CD1c-positive myeloid dendritic cell (primary cell): ENCODE measurements around the gene EFEMP2.
A peak's percentile ranks its signal among the peaks of the same experiment; 100 is the strongest.

Experiments used
- DNase-seq: peaks from one replicate; pipeline ENCODE4 v3.0.0-alpha.2; 2016; ENCODE audit errors: extremely low spot score

The EFEMP2 gene

DNA sequence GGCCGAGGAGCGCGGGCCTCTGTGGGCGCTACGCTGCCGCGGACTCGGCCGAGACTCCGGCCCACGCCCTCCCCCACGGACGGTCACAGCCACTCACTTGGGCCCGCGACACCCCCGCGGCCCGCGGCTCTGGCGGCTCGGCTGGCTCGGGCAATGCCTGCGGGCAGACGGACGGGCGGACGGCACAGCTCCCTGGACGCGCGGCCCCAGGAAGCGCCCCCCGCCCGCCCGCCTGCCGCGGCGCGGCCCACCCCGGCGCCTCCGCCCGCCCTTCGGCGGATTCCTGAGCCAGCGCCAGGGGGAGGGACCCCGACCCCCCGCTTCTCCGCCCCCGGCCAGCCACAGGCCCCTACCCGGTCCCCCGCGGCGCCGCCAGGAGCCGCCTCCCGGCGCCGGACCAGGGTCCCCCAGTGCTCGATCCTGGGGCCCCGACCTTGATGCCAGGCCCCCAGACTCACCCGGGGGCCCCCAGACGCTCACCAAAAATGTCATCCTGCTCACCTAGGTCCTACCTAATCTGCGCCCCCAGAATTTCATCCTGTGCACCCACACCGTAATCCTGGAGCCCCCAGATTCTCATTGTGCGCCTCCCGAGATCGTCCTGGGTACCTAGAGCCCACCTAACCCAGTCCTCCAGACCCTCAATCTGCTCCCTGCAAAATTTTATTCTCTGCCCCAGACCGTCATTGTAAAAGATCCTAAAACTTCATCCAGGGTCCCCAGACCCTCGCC lies at the start of gene EFEMP2:
TSS of gene EFEMP2 (minus strand) at position 215 of the 732 bp plus-strand sequence. CDS start 446 bp downstream, outside the sequence.
- no peak for DNase-seq

DNA sequence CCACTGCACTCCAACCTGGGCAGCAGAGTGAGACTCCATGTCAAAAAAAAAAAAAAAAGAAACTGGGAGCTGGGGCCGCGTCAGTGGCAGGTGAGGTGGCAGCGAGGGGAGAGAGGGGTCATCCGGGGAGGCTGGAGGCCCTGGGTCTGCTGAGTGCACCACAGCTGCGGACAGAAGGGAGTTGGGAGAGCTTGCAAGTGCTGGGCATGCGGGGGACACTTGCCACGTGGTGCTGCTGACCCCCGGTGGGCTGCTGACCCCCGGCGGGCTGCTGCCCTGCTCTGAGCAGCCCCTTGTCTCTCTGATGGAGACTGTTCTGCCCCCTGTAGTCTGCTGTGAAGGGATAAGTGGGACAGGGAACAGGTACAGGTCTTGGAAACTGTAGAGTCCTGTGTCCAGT lies 49.3 kb upstream of the EFEMP2 start:
- DNase-seq = no peak

DNA sequence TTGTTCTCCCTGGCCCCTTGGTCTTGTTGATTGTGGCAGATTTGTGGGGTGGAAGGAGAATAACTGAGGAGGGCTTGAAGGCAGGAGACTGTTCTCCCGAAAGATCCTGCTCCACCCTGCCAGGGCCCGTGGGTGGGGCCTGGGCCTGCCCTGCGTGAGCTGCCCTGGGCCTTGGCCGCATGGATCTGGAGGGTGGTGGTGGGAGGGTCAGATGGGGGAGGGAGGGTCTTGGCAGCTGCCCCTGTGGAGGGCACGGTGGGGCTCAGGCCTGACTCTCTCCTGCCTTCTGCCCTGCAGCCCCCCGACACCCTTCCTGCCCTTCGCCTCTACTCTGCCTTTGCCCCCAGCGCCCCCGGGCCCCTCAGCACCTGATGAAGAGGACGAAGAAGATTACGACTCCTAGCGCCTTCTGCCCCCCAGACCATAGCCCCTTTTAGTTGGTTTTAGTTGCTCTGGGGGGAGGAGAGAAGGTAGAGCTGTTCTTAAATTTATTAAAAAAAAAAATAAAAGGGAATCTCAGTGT lies 48.5 kb upstream of the EFEMP2 start:
- DNase-seq = no peak

DNA sequence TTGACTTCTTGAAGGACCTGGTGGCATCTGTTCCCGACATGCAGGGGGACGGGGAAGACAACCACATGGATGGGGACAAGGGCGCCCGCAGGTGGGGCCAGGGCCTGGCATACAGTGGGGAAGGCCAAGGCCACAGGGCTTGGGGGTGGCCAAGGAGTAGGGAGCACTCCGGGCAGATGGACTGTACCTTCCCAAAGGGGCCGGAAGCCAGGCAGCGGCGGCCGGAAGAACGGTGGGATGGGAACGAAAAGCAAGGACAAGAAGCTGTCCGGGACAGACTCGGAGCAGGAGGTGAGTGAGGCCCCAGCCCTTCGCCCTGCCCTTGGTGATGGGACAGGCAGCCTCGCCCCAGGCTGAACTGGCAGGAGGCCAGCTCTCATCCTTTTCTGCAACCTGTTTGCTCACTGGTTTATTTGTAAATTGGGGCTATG lies 47.8 kb upstream of the EFEMP2 start:
- DNase-seq = no peak

DNA sequence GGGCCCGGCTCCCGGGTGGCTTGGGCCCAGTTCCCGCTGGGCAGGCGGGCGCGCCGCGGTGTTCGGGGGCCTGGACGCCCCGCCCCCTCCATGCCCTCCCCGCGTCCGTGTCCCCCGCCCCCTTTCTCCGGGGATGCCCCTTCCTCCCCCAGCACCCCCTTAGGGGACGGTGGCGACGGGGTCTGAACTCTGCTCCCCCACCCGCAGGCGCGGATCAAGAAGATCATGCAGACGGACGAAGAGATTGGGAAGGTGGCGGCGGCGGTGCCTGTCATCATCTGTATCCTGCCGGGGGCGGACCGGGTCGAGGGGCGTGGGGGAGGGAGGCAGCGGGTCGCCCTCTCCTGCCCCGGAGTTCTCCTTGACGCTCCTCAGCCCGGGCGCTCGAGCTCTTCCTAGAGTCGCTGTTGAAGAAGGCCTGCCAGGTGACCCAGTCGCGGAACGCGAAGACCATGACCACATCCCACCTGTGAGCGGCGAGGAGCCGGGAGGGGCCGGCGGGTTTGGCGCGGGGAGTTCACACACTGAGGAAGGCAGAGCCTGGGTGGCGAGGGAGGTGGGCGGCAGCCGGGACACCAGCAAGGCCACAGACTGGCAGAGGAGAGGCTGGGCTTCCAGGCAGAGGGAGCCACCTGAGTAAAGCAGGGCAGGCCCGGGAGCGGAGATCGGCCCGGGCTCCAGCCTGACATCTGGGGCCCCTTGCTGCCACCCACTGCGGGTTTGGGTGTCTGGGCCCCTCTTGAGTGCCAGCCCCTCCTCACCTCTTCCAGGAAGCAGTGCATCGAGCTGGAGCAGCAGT lies 47.2 kb upstream of the EFEMP2 start:
- peak; percentile 48 for DNase-seq

DNA sequence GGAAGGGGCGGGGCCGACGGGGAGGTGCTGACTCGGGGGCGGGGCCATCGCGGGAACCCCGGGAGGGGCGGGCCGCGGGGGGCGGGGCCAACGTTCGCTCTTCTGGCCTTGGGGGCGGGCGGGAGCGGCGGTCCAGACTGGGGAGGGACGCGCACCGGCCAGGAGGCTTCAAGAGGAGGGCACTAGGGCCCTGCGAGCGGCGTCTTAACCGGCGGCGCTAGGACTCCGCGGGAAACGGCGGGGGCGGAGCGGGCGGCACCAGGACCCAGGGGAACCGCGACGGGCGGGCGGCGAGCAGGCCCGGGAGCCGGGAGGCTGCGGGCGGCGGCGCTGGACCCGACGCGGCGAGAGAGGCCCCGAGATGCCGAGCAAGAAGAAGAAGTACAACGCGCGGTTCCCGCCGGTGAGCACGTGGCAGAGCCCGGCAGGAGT lies 46.6 kb upstream of the EFEMP2 start, which contains the start of gene DRAP1:
TSS of gene DRAP1 (plus strand) at position 286 of the 432 bp plus-strand sequence. CDS start at position 362, 76 bp downstream.
- peak; percentile 99 for DNase-seq

DNA sequence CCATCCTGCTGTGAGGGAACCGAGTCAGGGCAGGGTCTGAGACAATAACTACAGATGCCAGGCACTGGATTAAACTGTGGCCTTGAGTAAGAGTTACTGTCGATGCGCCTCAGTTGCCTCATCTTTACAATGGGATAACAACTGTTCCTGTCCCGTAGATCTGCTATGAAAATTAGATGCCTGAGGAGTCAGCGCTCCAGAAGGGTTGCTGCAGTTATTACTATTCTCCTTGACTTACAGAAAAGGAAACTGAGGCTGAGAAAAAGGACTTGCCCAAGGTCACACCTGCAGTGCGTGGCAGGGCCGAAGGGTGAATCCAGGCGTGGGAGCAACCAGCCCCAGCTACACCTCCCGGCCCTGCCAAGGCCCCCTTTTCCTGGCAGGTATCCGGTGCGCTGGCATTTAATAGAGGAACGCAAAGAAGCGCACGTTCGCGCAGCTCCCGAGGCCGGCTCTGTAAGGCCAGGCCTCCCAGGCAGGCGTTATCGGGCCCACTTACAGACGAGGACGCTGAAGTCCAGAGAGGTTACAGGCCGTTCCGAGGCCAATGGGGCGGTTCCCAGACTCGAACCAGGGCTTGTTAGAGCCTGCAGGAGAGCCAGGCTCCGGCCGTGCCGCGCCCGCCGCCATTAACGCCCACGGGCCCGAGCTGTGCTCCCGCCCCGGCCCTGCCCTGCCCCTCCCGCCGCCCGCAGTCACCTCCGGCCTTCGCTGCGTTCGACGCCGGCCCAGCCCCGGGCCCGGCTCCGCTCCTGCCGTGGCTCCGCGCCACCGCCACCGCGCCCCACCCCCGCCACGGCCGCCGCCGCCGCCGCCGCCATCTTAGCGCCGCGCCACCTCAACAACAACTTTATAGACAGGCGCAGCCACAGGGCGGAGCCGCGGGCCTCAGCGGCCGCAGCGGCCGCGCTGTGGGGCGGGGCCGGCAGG lies 45.9 kb upstream of the EFEMP2 start, which contains the start of gene C11orf68:
TSS of gene C11orf68 (minus strand) at position 852 of the 930 bp plus-strand sequence. CDS start at position 821, 31 bp downstream.
- DNase-seq = no peak

DNA sequence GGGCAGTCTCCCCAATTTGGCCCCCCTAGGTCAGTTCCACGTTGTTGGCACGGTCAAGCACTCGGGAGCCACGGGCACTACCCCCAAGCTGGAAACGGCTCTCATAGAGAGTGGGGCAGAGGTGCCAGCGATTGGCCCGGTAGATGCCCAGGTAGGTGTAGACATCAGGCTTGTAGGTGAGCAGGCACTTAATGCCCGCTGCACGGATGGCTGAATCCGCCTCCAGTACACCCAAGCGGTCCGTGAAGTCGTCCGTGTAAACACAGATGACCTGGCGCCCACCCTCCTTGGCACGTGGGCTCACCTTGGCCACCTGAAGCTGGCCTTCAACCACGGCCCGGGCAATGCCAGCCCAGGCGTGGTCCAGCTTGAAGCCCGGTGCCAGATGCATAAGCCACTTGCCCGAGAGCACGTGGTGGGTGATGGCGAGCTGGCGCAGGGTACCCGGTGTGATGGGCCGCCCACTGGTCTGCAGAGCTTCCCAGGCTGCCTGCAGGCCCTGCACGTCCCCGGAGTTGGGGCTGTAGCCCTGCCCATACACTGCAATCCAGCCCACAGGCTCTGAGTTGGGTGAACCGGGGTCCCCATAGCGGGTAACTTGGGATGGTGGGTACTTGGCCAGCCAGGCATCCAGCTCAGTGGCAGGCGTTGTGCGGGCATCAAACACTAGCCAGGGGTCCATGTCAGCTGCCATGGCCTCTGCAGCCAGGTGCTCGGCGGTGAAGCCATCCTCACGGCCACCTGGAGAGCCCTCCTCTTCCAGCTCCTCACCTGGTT lies 45.0 kb upstream of the EFEMP2 start:
- DNase-seq = no peak

DNA sequence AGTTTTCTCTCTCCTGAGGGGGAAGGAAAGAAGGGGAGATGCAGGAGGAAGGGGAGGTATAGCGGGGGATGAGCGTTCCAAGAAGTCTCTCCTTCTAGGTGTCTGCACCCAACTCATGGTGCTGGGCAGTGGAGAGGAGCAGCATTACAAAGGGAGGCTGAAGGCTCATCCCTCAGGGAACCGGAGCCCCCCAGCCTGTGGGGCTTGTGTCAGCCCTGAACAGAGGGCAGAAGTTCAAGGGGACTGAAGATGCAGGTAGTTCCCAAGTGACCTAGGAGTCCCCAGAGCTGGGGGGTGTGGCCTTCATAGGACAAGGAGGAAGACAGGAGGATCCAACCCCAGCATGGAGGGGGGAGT lies 44.5 kb upstream of the EFEMP2 start:
- no peak for DNase-seq

DNA sequence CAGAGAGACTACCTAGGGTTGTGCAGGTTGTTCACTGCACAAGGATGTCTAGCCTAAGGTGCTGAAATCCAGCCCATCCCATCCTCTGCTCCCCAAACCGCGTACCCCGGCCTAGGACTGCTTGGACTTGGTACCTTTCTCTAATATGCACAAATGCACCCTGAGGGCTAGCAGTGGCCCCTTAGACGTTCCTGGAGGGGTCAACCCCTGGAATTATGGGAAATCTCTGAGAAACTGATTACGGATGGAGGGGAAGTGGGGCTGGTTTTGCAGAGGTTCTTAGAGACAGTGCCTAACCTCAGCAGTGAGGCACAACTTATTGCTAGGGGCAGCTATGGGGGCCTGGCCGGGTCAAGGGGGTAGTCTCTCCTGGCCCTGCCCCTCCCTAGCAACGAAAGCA lies 43.8 kb upstream of the EFEMP2 start:
- no peak for DNase-seq

DNA sequence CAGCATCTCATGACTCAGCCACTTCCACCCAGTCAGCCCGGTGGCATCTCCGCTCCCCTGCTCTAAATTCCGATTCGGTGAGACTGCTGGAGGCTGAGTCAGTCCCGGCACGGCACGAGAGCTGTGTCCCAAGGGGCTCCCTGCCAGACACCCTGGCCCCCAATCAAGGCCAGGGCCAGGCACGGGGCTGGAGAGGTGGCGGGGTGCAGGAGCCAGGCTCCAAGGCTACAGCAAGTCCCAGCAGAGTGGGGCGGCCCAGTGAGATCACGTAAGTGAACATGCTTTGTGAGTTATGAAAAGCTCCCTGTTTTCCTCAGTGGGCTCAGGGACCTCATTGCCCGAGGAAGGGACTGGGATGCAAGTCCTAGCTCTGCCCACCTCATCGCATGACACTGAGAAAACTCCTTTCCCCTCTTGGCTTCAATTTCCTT lies 43.2 kb upstream of the EFEMP2 start:
- DNase-seq = peak; percentile 47

DNA sequence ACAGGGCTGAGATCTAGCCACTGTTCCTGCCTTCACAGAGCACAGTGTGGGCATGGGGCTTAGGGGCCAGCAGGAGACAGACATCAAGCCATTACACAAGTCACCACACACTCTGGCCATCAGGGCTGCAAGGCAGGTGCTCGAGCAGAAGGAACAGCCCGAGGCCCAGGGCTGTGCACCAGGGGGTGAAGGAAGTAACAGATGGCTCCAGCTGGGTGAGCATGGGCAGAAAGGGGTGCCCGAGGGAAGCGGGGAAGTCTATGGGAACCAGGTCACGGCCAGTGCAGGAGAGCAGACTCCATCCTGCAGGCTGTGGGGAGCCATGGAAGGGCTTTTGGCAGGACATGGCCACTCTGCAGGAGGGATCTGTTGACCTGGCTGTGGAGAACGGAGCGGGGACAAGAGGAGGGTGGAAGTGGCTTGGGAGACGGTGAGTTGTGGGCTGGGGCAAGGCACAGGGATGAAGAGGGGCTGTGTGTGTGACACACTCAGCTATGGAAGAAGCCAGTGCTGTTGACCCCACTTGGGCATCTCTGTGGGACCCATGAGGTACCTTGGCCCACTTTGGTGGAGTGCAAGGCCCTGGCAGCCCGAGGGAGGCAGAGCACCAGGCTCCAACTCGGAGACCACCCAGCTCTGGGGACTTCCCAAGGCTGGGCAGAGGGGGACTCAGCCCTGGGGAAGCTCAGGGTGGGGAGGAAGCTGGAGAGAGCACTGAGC lies 42.7 kb upstream of the EFEMP2 start:
- no peak for DNase-seq

DNA sequence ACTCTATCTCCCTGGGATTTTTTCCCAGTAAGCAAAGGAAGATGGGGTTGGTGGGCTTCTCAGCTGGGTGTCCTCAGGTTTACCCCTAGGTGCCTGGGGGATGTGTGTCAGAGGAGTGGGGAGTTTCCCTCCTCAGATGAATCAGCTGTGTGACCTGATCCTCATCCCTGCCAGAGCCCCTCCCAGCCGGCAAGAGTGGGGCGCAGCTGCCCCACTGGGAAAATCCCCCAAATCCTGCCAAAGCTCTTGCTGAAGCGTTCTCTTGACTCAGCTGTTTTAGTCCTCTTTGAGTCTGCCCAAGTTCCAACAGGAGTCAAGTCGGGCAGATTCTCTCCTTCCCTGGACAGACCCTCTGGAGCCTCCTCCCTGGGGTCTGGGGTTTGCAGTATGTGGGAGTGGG lies 40.2 kb upstream of the EFEMP2 start:
- DNase-seq = no peak

DNA sequence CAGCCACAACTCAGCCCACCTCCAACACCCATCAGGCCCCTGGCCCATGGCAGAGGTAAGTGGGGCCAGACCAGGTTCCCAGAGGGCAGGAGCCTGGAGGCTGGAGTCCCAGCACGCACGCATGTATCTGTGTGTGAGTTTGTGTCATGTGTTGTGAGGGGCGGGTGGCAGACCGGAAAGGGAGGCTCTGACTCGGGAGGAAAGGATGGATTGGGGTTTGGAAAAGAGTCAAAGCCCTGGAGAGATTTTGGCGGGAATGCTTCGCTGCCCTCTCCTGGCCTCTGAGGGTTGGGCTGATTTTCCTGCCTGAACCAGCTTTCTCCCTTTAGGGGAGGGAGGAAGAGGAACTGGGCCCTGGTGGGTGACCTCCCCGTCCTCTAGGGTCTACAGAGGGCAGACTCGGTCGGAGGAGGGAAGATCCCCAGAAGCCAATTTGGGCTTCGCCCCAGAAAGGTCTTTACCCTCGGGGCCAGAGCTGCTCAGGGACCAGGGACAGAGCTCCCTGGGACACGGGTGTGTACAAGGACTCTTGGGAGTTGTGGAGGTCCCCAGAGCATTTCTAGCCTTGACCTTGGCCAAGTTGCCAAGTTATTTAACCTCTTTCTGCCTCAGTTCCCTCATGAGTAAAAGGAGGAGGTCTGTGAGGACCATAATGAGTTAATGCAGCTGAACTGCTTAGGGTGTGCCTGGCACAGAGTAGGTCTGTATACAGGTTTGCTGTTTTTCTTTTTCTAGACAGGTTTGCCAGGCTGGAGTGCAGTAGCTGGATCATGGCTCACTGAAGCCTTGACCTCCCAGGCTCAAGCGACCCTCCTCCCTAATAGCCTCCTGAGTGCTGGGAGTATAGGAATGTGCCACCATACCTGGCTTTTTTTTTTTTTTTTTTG lies 39.3 kb upstream of the EFEMP2 start:
- DNase-seq = peak; percentile 38

DNA sequence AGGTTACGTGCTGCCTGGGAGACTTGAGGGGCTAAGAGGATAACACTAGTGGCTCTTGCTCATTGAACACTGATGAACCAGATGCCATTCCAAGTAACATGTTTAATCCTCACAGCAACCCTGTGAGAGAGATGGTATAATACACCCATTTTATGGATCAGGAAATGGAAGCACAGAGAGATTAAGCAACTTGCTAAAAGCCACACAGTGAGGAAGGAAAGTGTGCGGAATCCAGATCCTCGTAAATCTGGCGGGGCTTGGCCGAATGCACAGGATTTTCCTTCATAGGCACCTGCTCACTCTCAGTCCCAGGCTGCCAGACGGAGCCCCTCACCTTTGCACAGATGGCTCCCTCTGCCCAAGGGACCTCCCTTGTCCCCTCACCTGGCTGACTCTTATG lies 35.3 kb upstream of the EFEMP2 start:
- no peak for DNase-seq

DNA sequence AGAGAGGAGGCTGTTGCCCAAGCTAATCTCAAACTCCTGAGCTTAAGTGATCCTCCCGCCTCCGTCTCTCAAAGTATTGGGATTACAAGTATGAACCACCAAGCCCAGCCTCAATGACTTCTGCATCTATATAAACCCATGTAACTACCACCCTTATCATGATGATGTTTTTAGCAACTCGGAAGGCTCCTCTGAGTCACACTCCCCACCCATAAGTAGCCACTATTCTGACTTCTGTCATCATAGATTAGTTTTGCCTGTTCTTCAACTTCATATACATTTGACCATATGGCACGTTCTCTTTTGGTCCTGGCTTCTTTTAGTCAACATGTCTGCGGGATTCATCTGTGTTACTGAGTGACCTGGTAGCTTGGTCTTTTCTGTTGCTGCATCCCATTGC lies 34.0 kb upstream of the EFEMP2 start:
- DNase-seq = no peak

DNA sequence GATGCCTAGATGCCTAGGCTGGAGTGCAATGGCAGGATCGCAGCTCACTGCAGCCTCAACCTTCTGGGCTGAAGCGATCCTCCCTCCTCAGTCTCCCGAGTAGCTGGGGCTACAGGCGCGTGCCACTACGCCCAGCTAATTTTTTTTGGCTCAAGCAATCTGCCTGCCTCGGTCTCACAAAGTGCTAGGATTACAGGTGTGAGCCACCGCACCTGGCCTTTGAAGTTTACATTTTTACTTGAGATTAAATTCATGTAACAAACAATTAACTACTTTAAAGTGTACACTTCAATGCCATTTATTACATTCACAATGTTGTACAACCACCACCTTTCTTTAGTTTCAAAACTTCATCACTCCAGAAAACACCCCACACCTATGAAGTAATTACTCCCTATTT lies 31.1 kb upstream of the EFEMP2 start:
- DNase-seq = no peak

DNA sequence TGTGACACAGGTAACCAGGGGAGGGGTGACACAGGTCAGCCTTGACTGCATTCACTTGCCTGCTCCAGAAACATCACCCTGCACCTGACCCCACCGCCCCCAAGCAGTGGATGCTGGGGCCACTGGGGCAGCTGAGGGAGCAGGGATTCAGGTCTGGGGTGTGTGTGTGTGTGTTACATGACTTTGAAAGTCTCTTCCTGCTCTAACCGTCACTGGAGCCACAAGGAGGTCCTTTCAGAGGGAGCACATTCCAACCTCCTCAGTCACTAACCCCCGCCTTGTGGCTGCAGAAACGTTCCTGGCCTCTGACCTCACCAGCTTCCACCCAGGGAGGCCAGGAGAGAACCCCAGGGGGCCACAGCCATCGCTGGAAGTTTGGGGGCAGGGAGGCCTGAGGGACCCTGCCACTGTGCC lies 30.5 kb upstream of the EFEMP2 start:
- DNase-seq = no peak

DNA sequence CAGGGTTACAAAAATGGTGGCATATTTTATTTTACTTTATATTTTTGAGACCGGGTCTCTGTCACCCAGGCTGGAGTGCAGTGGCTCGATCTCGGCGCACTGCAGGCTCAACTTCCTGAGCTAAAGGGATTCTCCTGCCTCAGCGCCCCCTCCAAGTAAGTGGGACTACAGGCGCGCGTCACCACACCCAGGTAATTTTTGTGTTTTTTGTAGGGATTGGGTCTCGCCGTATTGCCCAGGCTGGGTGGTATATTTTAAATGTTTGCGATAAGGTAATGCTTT lies 28.2 kb upstream of the EFEMP2 start:
- no peak for DNase-seq
